Stimulated activated CD4-positive, alpha-beta T cell treated with anti-CD3 and anti-CD28 coated beads, Interleukin-1b, Interleukin-23, amount 100 ng/mL, for 1 hour (primary cell): ENCODE measurements around the gene NSFL1C.

Experiments used
- DNase-seq, 2 donors: peaks; one replicate each; pipeline ENCODE4 v3.0.0-alpha.2; 2020; ENCODE audit warnings: low read depth in 2 of 2

Gene NSFL1C

DNA sequence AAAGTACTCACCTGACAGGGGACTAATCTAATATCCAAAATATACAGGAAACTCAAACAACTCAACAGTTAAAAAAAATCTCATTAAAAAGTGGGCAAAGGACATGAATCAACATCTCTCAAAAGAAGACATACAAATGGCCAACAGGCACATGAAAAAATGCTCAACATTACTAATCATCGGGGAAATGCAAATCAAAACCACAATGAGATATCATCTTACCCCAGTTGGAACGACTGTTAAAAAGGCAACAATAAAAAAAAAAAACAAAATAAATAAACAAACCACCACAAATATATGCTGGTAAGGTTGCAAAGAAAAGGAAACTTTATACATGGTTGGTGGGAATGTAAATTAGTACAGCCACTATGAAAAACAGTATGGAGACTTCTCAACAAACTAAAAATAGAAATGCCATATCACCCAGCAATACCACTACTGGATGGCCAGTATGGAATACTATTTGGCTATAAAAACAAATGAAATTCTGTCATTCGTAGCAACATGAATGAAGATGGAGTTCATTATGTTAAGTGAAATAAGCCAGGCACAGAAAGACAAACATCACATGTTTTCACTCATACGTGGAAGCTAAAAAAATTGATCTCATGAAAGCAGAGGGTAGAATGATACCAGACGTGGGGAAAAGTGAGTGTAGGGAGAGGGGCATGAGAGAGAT is 17.9 kb upstream of the NSFL1C start:
- no peak for DNase-seq

DNA sequence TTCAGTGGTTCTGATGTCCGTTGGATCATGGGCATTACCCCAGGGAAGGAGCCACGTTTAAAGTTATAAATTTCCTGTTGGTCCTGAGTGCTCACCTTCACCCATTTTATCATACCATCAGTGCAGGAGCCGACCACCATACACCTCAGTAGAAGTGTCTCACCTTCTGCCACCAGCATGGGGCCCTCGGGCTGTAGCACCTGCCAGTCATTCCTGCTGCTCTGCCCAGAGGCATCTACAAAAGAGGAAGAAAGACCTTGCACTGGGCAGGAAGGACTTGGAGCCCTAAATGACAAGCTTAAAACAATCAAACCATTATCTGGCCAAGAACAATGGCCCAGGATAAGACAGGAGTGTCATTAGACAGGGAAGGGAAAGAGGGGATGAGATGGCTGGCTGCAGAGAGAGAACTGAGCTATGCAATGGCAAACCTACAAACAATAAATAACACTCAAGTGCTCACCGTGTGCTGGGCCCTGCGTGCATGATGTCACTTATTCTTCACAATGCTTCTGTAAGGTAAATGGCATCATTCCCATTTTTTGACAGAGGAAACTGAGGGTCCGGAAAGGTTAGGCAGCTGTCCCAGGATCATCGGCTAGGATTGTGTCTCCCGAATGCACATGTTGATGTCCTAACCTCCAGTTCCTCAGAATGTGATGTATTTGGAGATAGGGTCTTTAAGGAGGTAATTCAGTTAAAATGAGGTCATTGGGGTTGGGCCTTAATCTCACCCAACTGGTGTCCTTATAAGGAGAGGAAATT is 13.4 kb upstream of the NSFL1C start:
- DNase-seq: no peak

DNA sequence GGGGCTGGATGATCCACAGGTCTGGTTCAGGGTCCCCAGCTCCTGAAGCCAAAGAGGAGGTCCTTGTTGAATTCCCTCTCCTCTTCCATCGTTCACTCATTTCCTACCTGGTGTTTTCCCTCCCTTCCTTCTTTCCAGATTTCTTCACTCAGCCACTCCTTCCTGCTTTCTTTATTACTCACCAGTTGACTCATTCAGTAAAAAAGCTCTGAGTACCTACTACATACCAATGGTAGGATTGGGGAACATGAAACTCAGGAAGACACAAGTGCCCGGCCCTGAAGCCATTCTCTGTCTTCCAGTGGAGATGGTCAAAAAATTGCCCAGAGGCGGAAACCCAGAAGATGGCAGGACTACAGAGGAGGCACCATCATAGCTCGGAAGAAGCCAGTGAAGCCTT is 11.9 kb upstream of the NSFL1C start:
- no peak for DNase-seq

DNA sequence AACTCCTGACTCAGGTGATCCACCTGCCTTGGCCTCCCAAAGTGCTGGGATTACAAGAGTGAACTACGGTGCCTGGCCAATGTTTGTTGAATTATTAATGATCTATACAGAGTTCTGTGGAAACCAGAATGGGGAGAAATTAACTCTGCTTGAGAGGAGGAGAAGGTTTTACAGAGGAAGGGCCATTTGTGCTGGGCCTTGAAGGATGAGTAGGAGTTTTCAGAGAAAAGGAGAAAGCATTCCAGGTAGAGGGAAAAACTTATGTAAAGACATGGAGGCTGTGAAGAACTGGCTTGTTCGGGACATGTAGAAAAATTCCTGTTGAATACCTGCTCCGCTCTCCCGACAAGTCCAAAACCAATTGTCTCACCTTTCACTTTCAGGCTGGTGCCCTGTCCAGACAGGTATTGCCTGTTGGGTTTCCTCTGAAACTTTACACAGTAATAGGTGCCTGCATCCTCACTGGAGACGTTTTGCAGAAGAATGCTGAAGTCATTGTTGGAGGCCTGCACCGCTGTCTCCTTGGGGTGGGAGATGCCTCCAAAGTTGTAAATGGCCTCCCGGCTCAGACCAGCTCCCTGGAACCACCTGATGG is 11.3 kb upstream of the NSFL1C start:
- no peak for DNase-seq

DNA sequence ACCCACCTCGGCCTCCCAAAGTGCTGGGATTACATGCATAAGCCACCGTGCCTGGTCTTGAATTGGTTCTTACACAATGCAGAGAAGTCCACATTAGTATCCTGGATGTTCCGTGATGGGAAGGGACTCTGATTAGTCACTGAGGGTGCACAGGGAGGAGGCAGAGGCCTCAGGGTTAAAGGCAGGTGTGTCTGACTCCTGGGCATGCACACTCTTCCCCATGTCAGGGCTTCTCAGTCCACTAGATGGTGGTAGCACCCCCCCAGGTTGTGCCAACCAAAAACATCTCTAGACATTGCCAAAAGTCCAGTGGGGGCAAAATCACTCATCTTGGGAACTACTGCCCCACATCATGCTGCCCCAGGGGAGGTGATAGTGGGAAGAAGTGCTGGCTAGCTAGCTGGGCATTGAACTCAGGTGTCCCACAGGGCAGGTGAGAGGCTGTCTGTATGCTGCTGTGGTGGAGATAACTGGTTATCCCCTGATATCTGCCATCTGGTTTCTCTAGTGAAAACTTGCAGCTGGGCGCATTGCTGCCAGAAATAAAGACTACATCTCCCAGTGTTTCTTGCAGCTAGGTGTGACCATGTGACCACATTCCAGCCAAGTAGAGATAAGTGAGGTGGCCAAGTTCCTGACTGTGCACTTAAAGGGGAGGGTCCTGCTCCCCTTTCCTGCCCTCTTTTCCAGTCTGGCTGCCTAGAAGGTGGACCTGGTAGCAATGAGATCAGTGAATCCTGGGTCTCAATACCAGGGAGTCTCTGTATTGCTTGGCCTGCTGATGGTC is 8.4 kb upstream of the NSFL1C start:
- no peak for DNase-seq

DNA sequence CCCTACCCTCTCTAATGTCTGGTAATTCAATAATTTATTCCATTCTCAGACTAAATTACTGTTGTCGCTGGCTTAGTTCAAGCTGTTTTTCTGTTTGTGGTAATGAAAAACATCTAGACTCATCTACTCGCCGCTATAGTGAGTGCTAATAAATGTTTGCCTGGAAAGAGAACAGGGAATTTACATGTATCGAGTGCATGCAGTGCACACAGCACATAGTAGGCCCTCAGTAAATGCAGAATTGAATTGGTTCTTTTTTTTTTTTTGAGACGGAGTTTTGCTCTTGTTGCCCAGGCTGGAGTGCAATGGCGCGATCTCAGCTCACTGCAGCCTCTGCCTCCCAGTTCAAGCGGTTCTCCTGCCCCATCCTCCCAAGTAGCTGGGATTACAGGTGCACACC is 7.7 kb upstream of the NSFL1C start:
- no peak for DNase-seq

DNA sequence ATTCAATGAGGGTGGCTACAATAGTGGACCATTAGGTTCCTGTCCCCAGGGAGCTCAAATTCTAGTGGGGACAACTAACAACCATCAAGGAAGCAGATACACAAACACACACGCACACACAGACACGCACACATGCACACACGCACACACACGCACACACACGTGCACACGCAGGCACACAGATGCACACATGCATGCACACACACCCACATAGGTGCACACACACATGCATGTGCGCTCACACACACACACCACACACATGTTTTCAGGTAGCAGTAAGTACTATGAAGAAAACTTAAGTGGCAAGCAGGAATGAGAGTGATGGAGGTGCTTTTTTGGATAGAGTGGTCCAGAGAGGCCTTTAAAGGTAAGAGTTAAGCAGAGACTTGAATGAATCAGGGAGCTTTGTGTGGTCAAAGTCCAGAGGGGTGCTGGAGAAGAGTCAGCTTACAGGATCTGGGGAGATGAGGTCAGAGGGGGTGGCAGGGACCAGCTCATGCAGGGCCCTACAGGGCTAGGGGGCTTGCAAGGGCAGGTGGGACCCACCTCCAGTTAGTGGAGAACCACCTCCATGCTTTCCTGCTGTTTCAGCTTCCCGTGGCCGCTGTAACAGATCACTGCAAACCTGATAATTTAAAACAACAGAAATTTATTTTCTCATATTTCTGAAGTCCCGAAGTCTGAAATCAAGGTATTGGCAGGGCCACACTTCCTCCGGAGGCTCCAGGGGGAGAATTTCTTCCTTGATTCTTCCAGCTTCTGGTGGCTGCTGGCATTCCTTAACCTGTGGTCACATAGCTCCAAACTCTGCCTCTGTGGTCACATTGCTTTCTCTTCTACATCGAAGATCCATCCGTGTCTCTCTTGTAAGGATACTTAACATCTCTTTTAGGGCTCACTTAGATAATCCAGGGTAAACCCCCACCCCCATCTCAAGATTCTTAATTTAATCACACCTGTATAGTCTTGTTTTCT is 6.9 kb upstream of the NSFL1C start:
- no peak for DNase-seq

DNA sequence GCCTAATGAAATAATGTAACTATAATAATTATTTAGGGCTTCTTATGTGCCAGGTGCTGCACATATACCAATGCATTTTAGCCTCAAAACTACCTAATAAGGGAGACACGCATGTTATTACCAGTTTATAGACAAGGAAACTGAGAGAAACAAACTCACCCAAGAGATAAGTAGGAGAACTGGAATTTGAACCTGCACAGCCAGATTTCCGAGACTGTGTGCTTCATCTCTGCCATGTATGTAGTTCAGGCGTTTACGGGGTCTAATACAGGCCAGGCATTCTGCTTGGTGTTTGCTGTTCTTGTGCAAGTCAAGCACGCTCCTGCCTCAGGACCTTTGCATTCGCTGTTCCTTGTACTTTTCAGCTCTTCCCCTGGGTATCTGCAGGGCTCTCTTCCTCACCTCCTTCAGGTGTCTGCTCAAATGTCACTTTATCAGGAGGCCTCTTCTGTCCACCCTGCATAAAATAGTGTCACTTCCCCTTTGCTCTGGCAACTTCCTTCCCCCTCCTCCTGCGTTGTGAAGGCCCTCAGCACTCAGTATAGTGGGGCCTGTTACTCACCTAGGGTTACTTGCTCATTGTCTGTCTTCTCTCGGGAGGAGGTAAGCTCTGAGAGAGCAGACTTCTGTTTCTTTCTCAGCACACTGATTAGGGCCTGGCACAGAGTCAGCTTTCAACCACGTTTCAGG is 6.1 kb upstream of the NSFL1C start:
- DNase-seq: no peak

DNA sequence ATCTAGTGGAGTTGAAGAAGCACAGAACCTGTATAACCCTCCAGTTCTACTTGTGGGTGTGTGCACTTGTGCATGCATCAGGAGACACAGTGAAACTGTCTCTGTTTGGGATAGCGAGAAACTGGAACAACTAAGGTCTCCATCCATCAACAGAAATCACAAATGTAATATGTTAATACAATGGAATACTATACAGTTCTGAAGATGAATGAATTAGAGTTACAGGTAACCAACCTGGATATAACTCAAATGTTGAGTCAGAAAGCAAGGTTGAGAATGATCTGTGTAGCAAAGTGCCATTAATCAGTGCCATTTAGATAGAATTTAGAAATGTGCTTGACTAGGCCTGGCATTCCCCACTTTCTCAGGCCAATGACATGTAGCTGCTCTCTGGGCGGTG is 4.6 kb upstream of the NSFL1C start:
- DNase-seq: no peak

DNA sequence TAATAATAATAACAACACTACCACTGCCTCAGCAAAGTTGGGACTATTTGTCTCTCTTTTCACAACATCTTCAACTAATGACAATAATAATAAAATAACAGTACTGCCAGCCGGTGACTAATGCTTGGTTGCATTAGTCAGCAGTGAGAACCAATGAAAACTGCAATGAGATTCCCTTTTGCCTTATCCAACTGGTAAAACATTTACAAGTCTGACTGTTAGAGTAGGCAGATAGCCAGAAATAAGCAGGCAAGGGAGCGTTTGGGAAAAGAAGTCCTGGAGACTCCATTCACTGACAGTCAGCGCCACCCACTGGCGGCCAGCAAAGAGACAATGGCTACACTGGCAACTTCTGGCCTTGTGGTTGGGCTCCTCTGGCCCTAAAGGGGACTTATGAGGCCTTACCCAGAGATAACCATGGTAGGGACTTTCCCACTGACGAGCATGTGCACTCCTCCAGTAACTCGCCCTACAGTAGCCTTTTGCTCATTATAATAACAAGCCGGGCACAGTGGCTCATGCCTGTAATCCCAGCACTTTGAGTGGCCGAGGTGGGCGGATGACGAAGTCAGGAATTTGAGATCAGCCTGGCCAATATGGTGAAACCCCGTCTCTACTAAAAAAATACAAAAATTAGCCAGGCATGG is 3.4 kb upstream of the NSFL1C start:
- DNase-seq: no peak

DNA sequence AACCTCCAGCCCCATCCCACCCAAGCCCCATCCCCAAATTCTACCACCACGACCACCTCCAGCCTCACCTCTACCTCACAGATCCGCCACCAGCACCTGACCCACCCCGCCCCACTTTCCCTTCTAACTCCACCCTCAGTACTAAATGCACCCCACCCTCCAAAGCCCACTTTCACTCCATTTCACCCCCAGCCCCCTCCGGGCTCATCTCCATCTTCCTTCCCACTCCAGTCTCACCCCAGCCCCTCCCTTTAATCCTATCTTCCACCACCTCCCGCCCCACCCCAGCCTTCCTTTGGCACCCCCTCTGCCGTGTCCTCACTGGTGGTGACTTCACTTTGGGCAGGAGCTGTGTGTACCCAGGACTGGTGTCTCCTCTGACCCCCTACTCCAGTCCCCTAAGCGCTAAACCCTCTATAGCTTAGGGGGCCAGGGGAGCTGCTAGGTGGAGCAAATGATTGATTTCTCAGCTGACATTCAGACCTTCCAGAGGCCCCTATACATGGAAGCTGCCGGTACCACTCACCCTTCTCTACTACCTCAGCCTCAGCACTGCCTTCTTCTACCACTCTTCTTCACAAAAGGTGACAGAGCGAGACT is 2.8 kb upstream of the NSFL1C start:
- no peak for DNase-seq

DNA sequence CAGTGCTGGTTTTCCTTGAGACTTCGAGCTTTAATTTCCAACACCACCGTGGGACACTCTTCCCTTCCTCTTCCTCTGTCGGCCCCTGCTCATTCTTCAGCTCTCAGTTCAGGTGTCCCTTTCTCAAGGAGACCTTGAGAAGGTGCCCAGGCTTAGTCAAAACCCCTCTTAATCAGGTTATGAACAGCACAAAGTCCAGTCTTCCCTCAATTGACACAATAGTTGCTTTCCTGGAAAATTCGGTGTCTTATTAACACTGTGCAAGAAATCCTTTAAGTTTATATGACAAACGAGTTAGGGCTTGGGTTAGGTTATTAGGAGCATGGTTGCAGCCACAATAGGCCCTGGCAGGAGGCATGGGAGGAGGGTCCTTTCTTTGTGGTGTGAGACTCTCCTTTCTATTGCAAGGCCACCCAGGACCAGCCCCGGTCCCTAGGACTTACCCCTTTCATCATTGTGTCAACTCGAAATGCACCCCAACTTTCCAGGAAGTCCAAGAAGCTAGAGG is 1.5 kb upstream of the NSFL1C start:
- no peak for DNase-seq

DNA sequence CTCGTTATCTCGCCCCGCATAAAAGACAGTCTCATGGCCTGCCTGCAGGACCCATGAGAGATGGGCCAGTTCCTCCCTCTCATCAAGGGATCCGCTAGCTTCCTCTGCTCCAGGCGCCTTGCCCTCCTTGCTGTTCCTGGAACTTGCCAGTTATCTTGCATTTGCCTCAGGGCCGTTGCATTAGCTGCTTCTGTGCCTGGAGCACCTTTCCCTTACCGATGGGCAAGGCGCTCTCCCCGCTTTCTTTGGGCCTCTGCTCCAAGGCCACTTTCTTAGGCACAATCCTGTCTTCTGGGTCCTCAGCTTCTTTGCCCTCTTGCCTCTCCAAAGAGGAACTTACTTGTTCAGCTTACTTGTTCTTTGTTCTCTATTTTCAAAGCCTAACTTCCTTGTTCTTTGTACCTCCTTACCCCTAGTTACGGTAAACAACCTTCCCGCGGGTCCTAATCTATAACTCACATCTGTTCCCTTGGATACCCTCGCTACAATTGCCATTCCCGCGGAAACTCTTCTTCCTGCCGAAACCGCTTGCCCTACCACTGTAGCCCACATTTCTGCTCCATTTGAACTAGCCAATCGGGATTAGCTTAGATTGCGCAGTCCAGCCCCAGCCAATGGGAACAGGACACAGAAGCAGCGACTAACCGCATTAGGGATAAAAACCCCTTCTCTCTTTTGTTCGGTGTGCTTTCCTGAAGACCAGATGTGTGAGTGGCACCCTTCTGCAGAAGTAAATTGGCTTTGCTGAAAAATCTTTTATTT is 887 bp upstream of the NSFL1C start:
- no peak for DNase-seq

DNA sequence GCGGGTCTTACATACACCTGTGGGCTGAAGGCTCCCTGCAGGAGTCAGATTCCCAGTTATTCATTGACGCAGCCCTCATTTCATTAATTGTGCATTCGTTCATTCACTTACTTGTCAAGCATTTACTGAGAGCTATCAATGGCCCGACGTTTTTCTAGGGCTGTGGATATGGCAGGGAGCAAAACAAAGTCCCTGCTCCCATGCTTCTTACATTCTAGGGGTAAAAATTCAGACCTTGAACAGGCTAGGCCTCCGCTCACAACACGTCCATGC is 369 bp upstream of the NSFL1C start:
- no peak for DNase-seq

DNA sequence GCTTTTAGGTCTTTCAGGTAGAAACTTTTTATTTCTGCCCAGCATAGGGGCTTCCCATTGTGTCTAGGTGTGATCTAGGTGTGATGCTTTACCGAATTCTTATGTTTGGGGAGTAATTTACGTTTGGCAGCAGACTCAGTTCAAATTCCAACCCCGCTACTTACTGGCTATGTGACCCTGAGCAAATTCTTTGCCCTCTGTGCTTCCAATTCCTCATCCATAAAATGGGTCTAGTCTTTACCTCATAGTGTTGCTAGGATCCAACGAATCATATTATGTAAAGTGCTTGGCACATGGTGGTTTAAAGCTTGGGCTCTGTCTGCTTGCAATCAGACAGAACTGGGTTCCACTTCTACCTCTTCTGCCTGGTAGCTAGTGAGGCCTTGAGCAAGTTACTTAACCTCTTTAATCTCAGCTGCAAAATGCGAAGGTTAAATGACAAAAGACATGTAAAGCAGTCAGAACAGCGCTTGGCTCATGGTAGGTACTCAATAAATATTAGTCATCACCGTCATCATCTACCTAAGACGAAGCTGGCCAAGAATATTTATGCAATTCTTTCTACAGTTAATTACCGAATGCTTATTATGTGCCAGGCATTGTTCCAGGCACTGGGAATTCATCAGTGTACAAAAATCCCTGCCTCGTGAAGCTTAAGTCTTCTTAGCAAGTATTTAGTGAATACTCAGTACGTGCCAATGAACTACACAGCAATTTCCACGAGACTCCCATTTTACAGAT is 1.0 kb downstream of the NSFL1C start:
- DNase-seq: no peak

DNA sequence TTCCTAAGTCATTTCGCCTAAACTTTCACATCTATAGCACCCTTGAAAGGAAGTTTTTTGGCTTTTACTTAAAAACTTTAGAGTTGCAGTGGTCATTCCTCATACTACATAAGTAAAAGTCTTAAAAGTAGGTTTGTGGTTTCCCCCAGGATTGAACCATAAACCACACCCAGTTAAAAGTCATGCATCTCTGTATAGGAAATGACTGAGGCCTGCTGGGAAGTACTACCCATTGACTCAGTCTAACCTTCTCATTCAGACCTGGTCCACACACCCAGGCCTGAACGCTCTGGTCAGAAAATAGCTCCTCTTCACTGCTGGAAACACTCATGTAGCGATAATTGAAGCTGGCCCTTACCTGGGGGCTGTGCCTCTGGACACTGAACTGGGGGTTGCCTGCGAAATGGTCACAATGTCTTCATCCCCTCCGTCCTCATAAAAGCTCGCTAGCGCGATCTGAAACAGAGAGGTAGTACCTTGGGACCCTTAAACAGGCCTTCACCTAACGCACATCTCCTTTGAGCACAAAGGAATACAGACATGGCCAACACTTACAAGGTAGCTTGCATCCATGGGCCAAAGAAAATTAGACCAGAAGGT is 2.6 kb downstream of the NSFL1C start:
- DNase-seq: no peak

DNA sequence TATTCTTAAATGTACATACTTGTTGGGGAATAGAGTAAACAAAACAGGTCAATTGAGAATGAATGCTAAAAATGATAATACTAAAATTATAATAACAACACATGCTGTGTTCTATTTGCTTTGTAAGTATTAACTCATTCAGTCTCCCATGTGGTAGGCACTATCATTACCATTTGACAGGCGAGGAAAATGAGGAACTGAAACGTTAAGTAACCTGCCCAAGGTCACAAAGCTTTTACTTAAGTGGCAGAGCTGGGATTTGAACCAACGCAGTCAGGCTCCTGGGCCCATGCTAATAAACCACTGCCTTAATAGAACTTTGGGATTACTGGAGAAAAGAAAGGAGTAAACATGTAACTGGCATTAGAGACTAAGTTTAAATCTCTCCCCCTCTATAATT is 3.8 kb downstream of the NSFL1C start:
- no peak for DNase-seq

DNA sequence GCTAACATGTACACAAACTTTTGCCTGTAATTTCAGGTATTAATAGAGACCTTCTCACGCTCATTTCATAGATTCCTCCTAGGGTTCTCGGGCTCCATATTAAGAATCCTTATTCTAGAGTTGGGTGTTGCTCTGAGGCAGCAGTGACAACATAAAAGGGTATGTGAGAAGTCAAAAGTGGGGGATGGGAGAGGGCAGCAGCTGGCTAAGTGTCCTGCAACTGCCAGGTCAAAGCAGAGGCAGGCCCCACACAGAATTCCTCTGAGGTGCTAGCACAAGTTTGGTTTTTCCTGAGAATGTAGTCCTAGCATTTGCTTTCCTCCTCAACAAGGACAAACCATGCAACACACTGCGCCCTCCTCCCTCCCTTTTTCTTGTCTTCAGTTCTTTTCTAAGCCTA is 4.6 kb downstream of the NSFL1C start:
- no peak for DNase-seq
